ENCODE results near the gene MYCBP2.

- TF ChIP-seq CTCF (IDR thresholded peaks at IDR 0.05) (no peak), POLR2A (IDR thresholded peaks at IDR 0.05) (no peak)
These were observed 242.1 kb downstream of the MYCBP2 start for GRCh38 chr13:77084755-77085154.
